Neuronal stem cell (in vitro differentiated cells): ENCODE measurements around the gene ENPP6.

ENCODE experiments used
- DNase-seq: peaks from one replicate; pipeline ENCODE4 v3.0.0-alpha.2; 2013; ENCODE audit warnings: low spot score
- H2AFZ ChIP-seq: one replicate; pipeline ENCODE4 v1.6.1; 2013; ENCODE audit warnings: mild to moderate bottlenecking, low read length, inconsistent platforms
- H2AK5ac ChIP-seq: 2 replicates; pipeline ENCODE4 v1.6.1; 2013; ENCODE audit warnings: low read depth, mild to moderate bottlenecking, inconsistent platforms, low read length, moderate library complexity, mixed read lengths
- H2BK120ac ChIP-seq: 2 replicates; pipeline ENCODE4 v1.6.1; 2013; ENCODE audit warnings: low read depth, mild to moderate bottlenecking, inconsistent platforms, low read length, moderate library complexity, mixed read lengths
- H2BK12ac ChIP-seq: one replicate; pipeline ENCODE4 v1.6.1; 2013; ENCODE audit warnings: low read length, inconsistent platforms
- H2BK15ac ChIP-seq: 2 replicates; pipeline ENCODE4 v1.6.1; 2013; ENCODE audit warnings: mild to moderate bottlenecking, low read length, inconsistent platforms, mixed read lengths
- H2BK5ac ChIP-seq: one replicate; pipeline ENCODE4 v1.6.1; 2013; ENCODE audit warnings: inconsistent platforms, mild to moderate bottlenecking, low read length, moderate library complexity
- H3K14ac ChIP-seq: one replicate; pipeline ENCODE4 v1.6.1; 2013; ENCODE audit warnings: low read length, inconsistent platforms
- H3K18ac ChIP-seq: 2 replicates; pipeline ENCODE4 v1.6.1; 2013; ENCODE audit warnings: low read length, inconsistent platforms
- H3K23ac ChIP-seq: 2 replicates; pipeline ENCODE4 v1.6.1; 2013; ENCODE audit warnings: low read depth, mild to moderate bottlenecking, mixed read lengths, low read length, inconsistent platforms; ENCODE audit not compliant: poor library complexity
- H3K27ac ChIP-seq: replicated peaks from 3 replicates; pipeline ENCODE4 v1.5.1; 2013; ENCODE audit warnings: low read length, inconsistent platforms
- H3K27me3 ChIP-seq, 3 experiments: 2 replicates each; pipeline ENCODE4 v1.6.1; 2013; ENCODE audit warnings: low read length in 3 of 3, mild to moderate bottlenecking in 2 of 3, inconsistent platforms in 1 of 3, low read depth in 1 of 3, mixed read lengths in 1 of 3, moderate library complexity in 1 of 3; ENCODE audit not compliant: control insufficient read depth in 3 of 3, insufficient read depth in 3 of 3
- H3K36me3 ChIP-seq, 2 donors: replicated peaks in 1 of 2; 2 replicates each; pipeline ENCODE4 v1.6.1; 2013; ENCODE audit warnings: low read length in 2 of 2; ENCODE audit not compliant: control insufficient read depth in 2 of 2, insufficient read depth in 2 of 2
- H3K4ac ChIP-seq: 2 replicates; pipeline ENCODE4 v1.6.1; 2013; ENCODE audit warnings: inconsistent platforms, mild to moderate bottlenecking, low read length, moderate library complexity
- H3K4me1 ChIP-seq, 2 donors: 1 replicate in 1 of 2; 2 replicates in 1 of 2; pipeline ENCODE4 v1.6.1; 2013; ENCODE audit warnings: low read length in 2 of 2, low read depth in 1 of 2; ENCODE audit not compliant: control insufficient read depth in 2 of 2, insufficient read depth in 1 of 2
- H3K4me2 ChIP-seq: one replicate; pipeline ENCODE4 v1.6.1; 2013; ENCODE audit warnings: mild to moderate bottlenecking, low read length, inconsistent platforms; ENCODE audit not compliant: insufficient read depth, poor library complexity, severe bottlenecking
- H3K4me3 ChIP-seq, 2 donors: 2 replicates each; pipeline ENCODE4 v1.5.1; 2013; ENCODE audit warnings: low read length in 2 of 2, mild to moderate bottlenecking in 2 of 2, inconsistent platforms in 1 of 2, moderate library complexity in 1 of 2
- H3K79me1 ChIP-seq: one replicate; pipeline ENCODE4 v1.6.1; 2013; ENCODE audit warnings: low read depth, mild to moderate bottlenecking, inconsistent platforms, low read length, moderate library complexity
- H3K9ac ChIP-seq: one replicate; pipeline ENCODE4 v1.6.1; 2013; ENCODE audit warnings: mild to moderate bottlenecking, low read depth, low read length, inconsistent platforms; ENCODE audit not compliant: poor library complexity
- H3K9me3 ChIP-seq, 2 donors: replicated peaks in 1 of 2; 2 replicates each; pipeline versions ENCODE3 to v1.6.1; 2013; ENCODE audit warnings: low read length in 2 of 2, mild to moderate bottlenecking in 2 of 2, inconsistent platforms in 1 of 2, low read depth in 1 of 2, mixed read lengths in 1 of 2, moderate library complexity in 1 of 2; ENCODE audit not compliant: control insufficient read depth in 2 of 2, insufficient read depth in 1 of 2
- H4K8ac ChIP-seq: one replicate; pipeline ENCODE4 v1.6.1; 2013; ENCODE audit warnings: low read depth, mild to moderate bottlenecking, inconsistent platforms, low read length, moderate library complexity
- H4K91ac ChIP-seq: one replicate; pipeline ENCODE4 v1.6.1; 2013; ENCODE audit warnings: low read length, low read depth, mild to moderate bottlenecking, inconsistent platforms; ENCODE audit not compliant: poor library complexity
- WGBS, 2 donors: extraction: QIAGEN DNeasy Blood & Tissue Kit; methylation state at CpG; one replicate each; pipeline ENCODE4 v1.1.7; 2013; ENCODE audit warnings: missing lambda C conversion rate in 2 of 2, mixed read lengths in 1 of 2; ENCODE audit not compliant: insufficient read length in 2 of 2, insufficient replicate concordance in 1 of 2; ENCODE audit errors: extremely low coverage in 2 of 2; 5-methylcytosine and 5-hydroxymethylcytosine counted together

ENPP6 gene

DNA sequence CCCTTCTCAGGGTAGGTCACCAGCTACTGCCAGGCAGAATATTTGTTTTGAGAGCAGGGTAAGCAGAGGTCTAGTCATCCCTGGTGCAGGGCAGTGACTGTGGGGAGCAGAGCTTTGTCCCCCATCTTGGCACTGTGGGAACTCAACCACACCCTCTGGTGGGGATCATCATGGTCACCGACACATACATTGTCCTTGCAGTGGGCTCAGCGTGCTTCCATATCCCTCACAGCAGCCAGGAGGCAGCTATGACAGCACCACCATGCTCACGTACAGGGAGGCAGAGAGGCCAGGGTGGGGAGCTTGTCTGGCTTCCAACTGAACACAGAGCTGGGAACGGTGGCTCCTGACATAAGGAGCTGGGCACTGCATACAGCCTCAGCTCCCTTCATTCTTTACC, 102.3 kb downstream of the ENPP6 start:
- H3K4me3 ChIP-seq = peak overlapping the region in 1 of 2 donors; percentile 25
- H3K4ac ChIP-seq = no peak overlapping the region
- H2BK5ac ChIP-seq = no peak overlapping the region
- H3K18ac ChIP-seq = peak overlapping the region; percentile 18
- no peak overlapping the region for H4K91ac ChIP-seq
- no peak overlapping the region for H3K23ac ChIP-seq
- no peak overlapping the region for H3K27ac ChIP-seq
- H3K27me3 ChIP-seq = peaks cover 0 to 13% (median 1%) of the 10 kb centered on the region in 3 experiments
- H3K4me2 ChIP-seq = no peak overlapping the region
- no peak for DNase-seq
- no peaks in the 10 kb centered on the region for H3K79me1 ChIP-seq
- no peak overlapping the region for H3K14ac ChIP-seq
- no peak overlapping the region for H2BK120ac ChIP-seq
- H4K8ac ChIP-seq = no peak overlapping the region
- H3K36me3 ChIP-seq = no peaks in the 10 kb centered on the region
- no peak overlapping the region for H2BK12ac ChIP-seq
- H2AFZ ChIP-seq = no peak overlapping the region
- H2AK5ac ChIP-seq = no peak overlapping the region
- H3K9ac ChIP-seq = no peak overlapping the region
- no peak overlapping the region for H2BK15ac ChIP-seq
- no CpG with 5 or more reads among the region's 4 CpGs for WGBS, 2 donors
- peaks cover 0 to 4% of the 10 kb centered on the region in 2 donors for H3K9me3 ChIP-seq
- peaks cover 0 to 2% of the 10 kb centered on the region in 2 donors for H3K4me1 ChIP-seq

DNA sequence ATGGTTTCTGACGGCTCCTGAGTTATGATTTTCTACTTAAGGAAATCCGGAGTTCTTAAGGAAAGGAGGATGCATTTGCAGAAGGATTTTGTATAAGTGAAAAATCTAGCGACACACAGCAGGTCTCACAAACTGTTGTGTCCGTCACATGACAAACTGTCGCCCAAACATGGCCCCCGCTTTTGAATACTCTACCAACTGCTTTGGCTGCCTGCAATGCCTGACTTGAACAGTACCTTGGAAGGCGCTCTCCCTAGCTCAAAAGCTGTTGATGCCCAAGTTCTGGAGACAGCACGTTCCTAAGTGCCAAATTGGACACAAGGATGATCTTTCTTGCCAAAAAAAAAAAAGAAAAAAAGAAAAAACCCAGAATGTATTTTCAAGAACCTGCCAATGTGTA, 103.2 kb downstream of the ENPP6 start:
- H3K9me3 ChIP-seq = peaks cover 0 to 4% of the 10 kb centered on the region in 2 donors
- no peak overlapping the region for H2BK120ac ChIP-seq
- no peak overlapping the region for H3K4ac ChIP-seq
- no peak overlapping the region for H4K8ac ChIP-seq
- no peak overlapping the region for H2BK15ac ChIP-seq
- H3K36me3 ChIP-seq = no peaks in the 10 kb centered on the region
- H2AFZ ChIP-seq = no peak overlapping the region
- no peak overlapping the region for H3K9ac ChIP-seq
- H2BK5ac ChIP-seq = no peak overlapping the region
- no peaks in the 10 kb centered on the region for H3K4me1 ChIP-seq
- no peak overlapping the region for H3K4me3 ChIP-seq
- H3K79me1 ChIP-seq = no peaks in the 10 kb centered on the region
- no peak overlapping the region for H2AK5ac ChIP-seq
- no CpG with 5 or more reads among the region's 8 CpGs for WGBS, 2 donors
- H2BK12ac ChIP-seq = no peak overlapping the region
- no peak overlapping the region for H4K91ac ChIP-seq
- H3K23ac ChIP-seq = no peak overlapping the region
- H3K27ac ChIP-seq = no peak overlapping the region
- peaks cover 0 to 11% (median 2%) of the 10 kb centered on the region in 3 experiments for H3K27me3 ChIP-seq
- no peak overlapping the region for H3K14ac ChIP-seq
- DNase-seq = no peak
- no peak overlapping the region for H3K4me2 ChIP-seq
- H3K18ac ChIP-seq = no peak overlapping the region

DNA sequence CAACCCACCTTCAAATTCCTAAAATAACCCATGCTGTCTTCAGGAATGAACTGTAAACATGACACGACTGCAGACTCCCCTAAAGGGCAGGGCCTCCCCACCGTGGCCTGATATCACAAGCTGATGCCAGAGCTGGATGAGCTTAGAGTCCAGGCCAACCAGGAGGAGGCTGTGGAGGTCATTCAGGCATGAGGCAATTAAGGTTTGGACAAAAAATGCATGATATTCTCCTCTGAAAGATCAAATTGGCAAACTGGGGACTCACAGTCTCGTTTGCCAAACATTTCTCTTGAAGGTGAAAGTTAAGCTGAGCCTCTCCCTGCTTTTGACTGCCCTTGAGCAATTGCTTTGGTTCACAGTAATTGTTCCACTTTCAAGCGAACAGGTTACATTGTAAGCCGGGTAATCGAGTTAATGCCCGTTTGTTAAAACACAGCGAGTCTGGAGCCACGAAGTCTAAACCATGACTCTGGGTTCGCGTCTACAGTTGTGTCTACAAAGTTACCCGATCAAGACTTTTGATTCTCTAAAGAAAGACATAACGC, 105.6 kb downstream of the ENPP6 start:
- H3K4me3 ChIP-seq = no peak overlapping the region
- no peak overlapping the region for H3K9ac ChIP-seq
- H3K9me3 ChIP-seq = peaks cover 0 to 4% of the 10 kb centered on the region in 2 donors
- H4K8ac ChIP-seq = no peak overlapping the region
- H3K36me3 ChIP-seq = no peaks in the 10 kb centered on the region
- H3K18ac ChIP-seq = no peak overlapping the region
- H2BK120ac ChIP-seq = no peak overlapping the region
- no peak overlapping the region for H2BK12ac ChIP-seq
- WGBS, 2 donors = no CpG with 5 or more reads among the region's 13 CpGs
- H3K79me1 ChIP-seq = no peaks in the 10 kb centered on the region
- H3K14ac ChIP-seq = no peak overlapping the region
- no peak overlapping the region for H2BK15ac ChIP-seq
- no peak overlapping the region for H2BK5ac ChIP-seq
- no peak overlapping the region for H3K4me2 ChIP-seq
- H2AK5ac ChIP-seq = no peak overlapping the region
- H3K4ac ChIP-seq = no peak overlapping the region
- H3K23ac ChIP-seq = no peak overlapping the region
- no peak overlapping the region for H4K91ac ChIP-seq
- no peak overlapping the region for H2AFZ ChIP-seq
- no peaks in the 10 kb centered on the region for H3K4me1 ChIP-seq
- peaks cover 0 to 2% (median 0%) of the 10 kb centered on the region in 3 experiments for H3K27me3 ChIP-seq
- no peak for DNase-seq
- H3K27ac ChIP-seq = no peak overlapping the region

DNA sequence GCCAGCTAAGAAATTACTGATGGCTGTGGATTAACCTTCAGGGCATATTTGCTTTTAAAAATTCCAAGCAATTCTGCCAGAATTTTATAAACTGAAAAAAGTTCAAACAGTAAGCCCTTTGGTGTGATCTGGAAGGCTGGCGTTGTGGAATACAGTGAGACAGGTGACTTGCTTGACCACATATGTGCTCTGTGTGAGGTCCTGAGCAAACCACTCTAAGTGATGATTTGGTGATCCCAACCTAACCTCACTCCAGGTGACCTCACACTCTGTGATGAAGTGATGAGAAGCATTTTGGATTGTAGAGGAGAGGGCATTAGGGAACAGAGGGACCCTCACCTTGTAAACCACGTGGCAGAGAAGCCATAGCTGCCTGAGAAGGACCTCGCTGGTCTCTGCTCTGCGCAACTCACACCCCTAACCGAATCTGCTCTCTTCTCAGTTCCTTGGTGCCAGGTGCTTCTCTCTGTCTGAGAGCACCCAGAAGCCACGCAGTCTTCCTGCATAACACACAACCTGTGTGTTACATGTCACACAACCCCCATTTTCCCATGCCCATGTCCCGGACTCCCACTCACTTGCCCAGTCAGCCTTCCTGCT, 106.3 kb downstream of the ENPP6 start:
- H3K14ac ChIP-seq = no peak overlapping the region
- no peak overlapping the region for H4K8ac ChIP-seq
- no peak overlapping the region for H2BK120ac ChIP-seq
- H4K91ac ChIP-seq = no peak overlapping the region
- no peak overlapping the region for H3K4me3 ChIP-seq
- H3K18ac ChIP-seq = no peak overlapping the region
- peaks cover 0 to 2% (median 0%) of the 10 kb centered on the region in 3 experiments for H3K27me3 ChIP-seq
- no peak overlapping the region for H2BK5ac ChIP-seq
- H3K27ac ChIP-seq = no peak overlapping the region
- H3K4me2 ChIP-seq = no peak overlapping the region
- no peak overlapping the region for H2AK5ac ChIP-seq
- H3K9me3 ChIP-seq = peaks cover 0 to 4% of the 10 kb centered on the region in 2 donors
- no peaks in the 10 kb centered on the region for H3K36me3 ChIP-seq
- no peaks in the 10 kb centered on the region for H3K4me1 ChIP-seq
- no peak overlapping the region for H2BK12ac ChIP-seq
- H3K23ac ChIP-seq = peak overlapping the region; percentile 32
- no CpG with 5 or more reads among the region's 7 CpGs for WGBS, 2 donors
- DNase-seq = no peak
- no peak overlapping the region for H2AFZ ChIP-seq
- no peak overlapping the region for H2BK15ac ChIP-seq
- no peaks in the 10 kb centered on the region for H3K79me1 ChIP-seq
- H3K9ac ChIP-seq = no peak overlapping the region
- no peak overlapping the region for H3K4ac ChIP-seq
